Glomerular endothelial cell (primary cell): ENCODE measurements around the gene KRT9. TPM values are rescaled to one million over a fixed set of nuclear protein-coding genes. Genes with fewer than 3 reads are reported as not detected.
"Not testable (repeated sequence)": the region's sequence is repeated elsewhere in the genome, so short reads cannot be mapped to it uniquely, and the experiment has no call there.

ENCODE experiments used
- DNase-seq: peaks from one replicate; pipeline ENCODE4 v3.0.0-alpha.2; 2011; ENCODE audit warnings: low read depth, low spot score; ENCODE audit errors: extremely low read depth
- total RNA-seq: library from RNA; depleted of rRNA; stranded (reverse); fragments of >200 nt; gene quantifications from 2 replicates; pipeline ENCODE4 v1.2.3, GENCODE V29; 2015

Gene KRT9
- total RNA-seq, 1 donor from 2014 or later = not detected

GRCh38 chr17:41602524-41602923, 30.7 kb upstream of the KRT9 start:
- no peak for DNase-seq

- DNase-seq = no peak
Observed at GRCh38 chr17:41600318-41600717, 28.5 kb upstream of the KRT9 start.

- DNase-seq = no peak
Observed at GRCh38 chr17:41599680-41600079, 27.8 kb upstream of the KRT9 start.

- DNase-seq = no peak
Observed at GRCh38 chr17:41595585-41595984, 23.7 kb upstream of the KRT9 start.

- no peak for DNase-seq
Observed at GRCh38 chr17:41594363-41594915, 22.6 kb upstream of the KRT9 start.

GRCh38 chr17:41593306-41593981, 21.6 kb upstream of the KRT9 start:
- no peak for DNase-seq

GRCh38 chr17:41592601-41593305, 20.9 kb upstream of the KRT9 start:
- no peak for DNase-seq

GRCh38 chr17:41589301-41589700, 17.4 kb upstream of the KRT9 start:
- no peak for DNase-seq

GRCh38 chr17:41588126-41588810, 16.4 kb upstream of the KRT9 start:
- no peak for DNase-seq

- no peak for DNase-seq
Observed at GRCh38 chr17:41586863-41587495, 15.1 kb upstream of the KRT9 start, which contains the start of gene KRT14. Gene KRT14, minus strand, starts transcription at chr17:41586895. Its CDS starts 61 bp downstream, at chr17:41586834.

GRCh38 chr17:41585301-41586056, 13.6 kb upstream of the KRT9 start:
- DNase-seq = no peak

GRCh38 chr17:41584331-41584927, 12.6 kb upstream of the KRT9 start:
- DNase-seq = not testable (repeated sequence)

GRCh38 chr17:41583137-41584127, 11.6 kb upstream of the KRT9 start:
- DNase-seq = no peak

- not testable (repeated sequence) for DNase-seq
Observed at GRCh38 chr17:41582061-41582968, 10.5 kb upstream of the KRT9 start.

GRCh38 chr17:41581366-41582060, 9.7 kb upstream of the KRT9 start:
- DNase-seq = no peak

- no peak for DNase-seq
Observed at GRCh38 chr17:41580687-41581365, 9.0 kb upstream of the KRT9 start.

GRCh38 chr17:41580244-41580575, 8.4 kb upstream of the KRT9 start:
- DNase-seq = no peak
